SK-N-SH (cell line): ENCODE results near the gene KLHL8. TPM values are rescaled to one million over a fixed set of nuclear protein-coding genes. Genes with fewer than 3 reads are reported as not detected.

Source experiments
- CTCF ChIA-PET: fragments of 300-600, 350-600 bp; formaldehyde crosslinking; extraction: SDS; loops from one replicate; lab custom pipeline; 2021; lab: Yijun Ruan, JAX
- POLR2A ChIA-PET: fragments of 350-600 bp; sonication (Branson Sonifier 250); formaldehyde crosslinking; extraction: SDS; loops from one replicate; lab custom pipeline; 2020; ENCODE audit warnings: antibody characterized with exemption, inconsistent platforms; lab: Yijun Ruan, JAX
- DNase-seq: peaks from one replicate; pipeline ENCODE4 v3.0.0; 2012
- H2AFZ ChIP-seq: fragments of 200-600 bp; sonication (generic); 2 replicates; pipeline ENCODE4 v1.8.1; 2016; ENCODE audit warnings: antibody characterized with exemption, mild to moderate bottlenecking, low read depth
- H3F3A ChIP-seq: fragments of 200-600 bp; sonication (generic); replicated peaks from 2 replicates; pipeline ENCODE3; 2016; ENCODE audit warnings: antibody characterized with exemption, mild to moderate bottlenecking; ENCODE audit not compliant: insufficient read depth
- H3K27ac ChIP-seq, 2 experiments: fragments of 200-500 bp in 1 of 2; fragments of 200-600 bp in 1 of 2; sonication (Bioruptor generic) in 1 of 2; sonication (generic), shearing (Covaris generic) in 1 of 2; 2 replicates each; pipeline versions ENCODE4 v1.5.1 to v1.6.1; 2014 to 2016; ENCODE audit warnings: low read depth in 2 of 2, inconsistent platforms in 1 of 2, low read length in 1 of 2, mild to moderate bottlenecking in 1 of 2, mixed read lengths in 1 of 2
- H3K27me3 ChIP-seq: fragments of 200-600 bp; sonication (generic), shearing (Covaris generic); 2 replicates; pipeline ENCODE4 v1.6.1; 2016; ENCODE audit warnings: mixed run types; ENCODE audit not compliant: insufficient read depth
- H3K36me3 ChIP-seq, 2 experiments: fragments of 200-500 bp in 1 of 2; fragments of 200-600 bp in 1 of 2; sonication (Bioruptor generic) in 1 of 2; sonication (generic) in 1 of 2; replicated peaks in 1 of 2; 2 replicates each; pipeline versions ENCODE3 to v1.5.1; 2014 to 2016; ENCODE audit warnings: low read length in 1 of 2, mild to moderate bottlenecking in 1 of 2; ENCODE audit not compliant: insufficient read depth in 2 of 2, control insufficient read depth in 1 of 2
- H3K4me1 ChIP-seq, 2 experiments: fragments of 200-500 bp in 1 of 2; fragments of 200-600 bp in 1 of 2; sonication (Bioruptor generic) in 1 of 2; sonication (generic), shearing (Covaris generic) in 1 of 2; 2 replicates each; pipeline versions ENCODE4 v1.5.1 to v1.6.1; 2014 to 2016; ENCODE audit warnings: low read depth in 1 of 2, low read length in 1 of 2, mixed run types in 1 of 2; ENCODE audit not compliant: insufficient read depth in 2 of 2, control insufficient read depth in 1 of 2
- H3K4me2 ChIP-seq: fragments of 200-600 bp; sonication (generic), shearing (Covaris generic); 2 replicates; pipeline ENCODE4 v1.6.1; 2017; ENCODE audit warnings: mixed run types
- H3K4me3 ChIP-seq, 2 experiments: fragments of 200-500 bp in 1 of 2; fragments of 200-600 bp in 1 of 2; sonication (Bioruptor generic) in 1 of 2; sonication (generic), shearing (Covaris generic) in 1 of 2; 2 replicates each; pipeline versions ENCODE4 v1.5.1 to v1.8.1; 2014 to 2016; ENCODE audit warnings: low read depth in 2 of 2, inconsistent platforms in 1 of 2, low read length in 1 of 2, mild to moderate bottlenecking in 1 of 2, mixed read lengths in 1 of 2, moderate library complexity in 1 of 2
- H3K79me2 ChIP-seq: fragments of 200-600 bp; sonication (generic); 2 replicates; pipeline ENCODE4 v1.8.1; 2017; ENCODE audit warnings: mild to moderate bottlenecking; ENCODE audit not compliant: insufficient read depth
- H3K9ac ChIP-seq: fragments of 200-600 bp; sonication (generic); 2 replicates; pipeline ENCODE4 v1.6.1; 2017; ENCODE audit warnings: mixed run types
- H3K9me2 ChIP-seq: fragments of 200-600 bp; sonication (generic); 2 replicates; pipeline ENCODE4 v1.6.1; 2017; ENCODE audit warnings: mixed run types
- H3K9me3 ChIP-seq: fragments of 200-600 bp; sonication (generic); 2 replicates; pipeline ENCODE4 v1.6.1; 2017; ENCODE audit warnings: mixed run types, mild to moderate bottlenecking, moderate library complexity
- H4K20me1 ChIP-seq: fragments of 200-600 bp; sonication (generic); 2 replicates; pipeline ENCODE4 v1.6.1; 2017; ENCODE audit warnings: mild to moderate bottlenecking, mixed run types; ENCODE audit not compliant: insufficient read depth
- CHD2 ChIP-seq: fragments of 150-350 bp; IDR thresholded peaks from 2 replicates; pipeline ENCODE4 v1.6.1; 2018; ENCODE audit warnings: low read length; ENCODE audit not compliant: partially characterized antibody
- ELF1 ChIP-seq: IDR thresholded peaks from 2 replicates; pipeline ENCODE4 v1.4.0; 2012
- FOSL2 ChIP-seq: IDR thresholded peaks from 2 replicates; pipeline ENCODE4 v1.4.0; 2012; ENCODE audit warnings: low read depth, mild to moderate bottlenecking, moderate library complexity, borderline replicate concordance
- FOXM1 ChIP-seq: IDR thresholded peaks from 2 replicates; pipeline ENCODE4 v1.4.0; 2012; ENCODE audit warnings: low read depth, mild to moderate bottlenecking
- GABPA ChIP-seq: IDR thresholded peaks from 2 replicates; pipeline ENCODE4 v1.4.0; 2012; ENCODE audit warnings: low read depth, mild to moderate bottlenecking
- GATA2 ChIP-seq: sonication (generic); formaldehyde crosslinking; IDR thresholded peaks from 2 replicates; pipeline ENCODE4 v1.5.0; 2020; ENCODE audit warnings: mild to moderate bottlenecking, missing genetic modification reagents
- RCOR1 ChIP-seq: fragments of 150-350 bp; IDR thresholded peaks from 2 replicates; pipeline ENCODE4 v1.6.1; 2017; ENCODE audit warnings: antibody characterized with exemption, low read length
- REST ChIP-seq: IDR thresholded peaks from 2 replicates; pipeline ENCODE4 v1.6.1; 2012; ENCODE audit warnings: mild to moderate bottlenecking, low read depth, low read length, moderate library complexity
- RXRA ChIP-seq: IDR thresholded peaks from 2 replicates; pipeline ENCODE4 v1.4.0; 2012; ENCODE audit warnings: low read depth, mild to moderate bottlenecking, borderline replicate concordance
- SMC3 ChIP-seq: IDR thresholded peaks from 2 replicates; pipeline ENCODE4 v1.6.1; 2012; ENCODE audit warnings: low read depth, low read length, improper control_type of control experiment
- WGBS: methylation state at CpG from one replicate; pipeline ENCODE4 v1.1.6; 2017; ENCODE audit warnings: low lambda C conversion rate; 5-methylcytosine and 5-hydroxymethylcytosine counted together
- polyA plus RNA-seq, 3 experiments: library from polyadenylated mRNA; depleted of rRNA; stranded (reverse); fragments of >200 nt; gene quantifications; 2 replicates each; pipeline ENCODE4 v1.2.3, GENCODE V29; 2012
- TF ChIP-seq, protein P1 (sequence below): IDR thresholded peaks from 2 replicates; pipeline ENCODE4 v1.4.0; 2012; ENCODE audit warnings: low read depth, borderline replicate concordance
- TF ChIP-seq, protein P2 (sequence below): fragments of 150-350 bp; IDR thresholded peaks from 2 replicates; pipeline ENCODE4 v1.6.1; 2016; ENCODE audit warnings: mild to moderate bottlenecking, low read depth, low read length
- TF ChIP-seq, protein P3 (sequence below): fragments of 200-600 bp; sonication (generic); IDR thresholded peaks from 2 replicates; pipeline ENCODE4 v1.6.1; 2017; ENCODE audit warnings: antibody characterized with exemption, mild to moderate bottlenecking, moderate library complexity
- TF ChIP-seq, protein P4 (sequence below): IDR thresholded peaks from 2 replicates; pipeline ENCODE4; 2012

The KLHL8 gene
- polyA plus RNA-seq, 1 of the 3 experiments (the other 2 are of a cell fraction), result 2.4 TPM

DNA sequence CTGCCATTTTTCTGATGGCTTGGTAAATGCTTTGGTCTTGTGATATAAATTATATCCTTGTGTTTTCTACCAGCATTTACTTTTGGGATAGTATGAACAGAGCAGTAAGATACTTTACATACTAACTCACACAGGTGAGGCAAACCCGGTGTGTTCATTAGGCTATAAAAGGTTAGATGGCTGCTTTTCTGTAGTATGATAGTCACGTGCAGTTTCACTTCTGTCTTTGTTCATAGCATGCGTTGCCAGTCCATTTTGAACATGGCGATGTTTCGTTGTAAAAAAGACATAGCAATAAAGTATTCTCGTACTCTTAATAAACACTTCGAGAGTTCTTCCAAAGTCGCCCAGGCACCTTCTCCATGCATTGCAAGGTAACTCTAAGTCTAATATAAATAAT lies 88.4 kb downstream of the KLHL8 start:
- Histone ChIP-seq H4K20me1 (no peaks in the 10 kb centered on the region), H3K36me3 (peaks cover 43 to 58% of the 10 kb centered on the region in 2 experiments), H3K4me3 (no peak overlapping the region), H3K9me2 (no peaks in the 10 kb centered on the region), H3K9ac (no peak overlapping the region), H3K4me1 (no peaks in the 10 kb centered on the region), H3K79me2 (no peaks in the 10 kb centered on the region), H3K27ac (no peak overlapping the region), H3K9me3 (no peaks in the 10 kb centered on the region), H2AFZ (no peak overlapping the region), H3K4me2 (no peak overlapping the region), H3K27me3 (no peaks in the 10 kb centered on the region), H3F3A (no peaks in the 10 kb centered on the region)
- DNase-seq, result no peak
- TF ChIP-seq, protein P1, sequence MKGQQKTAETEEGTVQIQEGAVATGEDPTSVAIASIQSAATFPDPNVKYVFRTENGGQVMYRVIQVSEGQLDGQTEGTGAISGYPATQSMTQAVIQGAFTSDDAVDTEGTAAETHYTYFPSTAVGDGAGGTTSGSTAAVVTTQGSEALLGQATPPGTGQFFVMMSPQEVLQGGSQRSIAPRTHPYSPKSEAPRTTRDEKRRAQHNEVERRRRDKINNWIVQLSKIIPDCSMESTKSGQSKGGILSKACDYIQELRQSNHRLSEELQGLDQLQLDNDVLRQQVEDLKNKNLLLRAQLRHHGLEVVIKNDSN, result no peak
- TF ChIP-seq FOXM1, result no peak
- TF ChIP-seq ELF1, result no peak
- no peak for TF ChIP-seq GABPA
- TF ChIP-seq, protein P2, sequence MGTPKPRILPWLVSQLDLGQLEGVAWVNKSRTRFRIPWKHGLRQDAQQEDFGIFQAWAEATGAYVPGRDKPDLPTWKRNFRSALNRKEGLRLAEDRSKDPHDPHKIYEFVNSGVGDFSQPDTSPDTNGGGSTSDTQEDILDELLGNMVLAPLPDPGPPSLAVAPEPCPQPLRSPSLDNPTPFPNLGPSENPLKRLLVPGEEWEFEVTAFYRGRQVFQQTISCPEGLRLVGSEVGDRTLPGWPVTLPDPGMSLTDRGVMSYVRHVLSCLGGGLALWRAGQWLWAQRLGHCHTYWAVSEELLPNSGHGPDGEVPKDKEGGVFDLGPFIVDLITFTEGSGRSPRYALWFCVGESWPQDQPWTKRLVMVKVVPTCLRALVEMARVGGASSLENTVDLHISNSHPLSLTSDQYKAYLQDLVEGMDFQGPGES, result no peak
- no peak for TF ChIP-seq RXRA
- TF ChIP-seq SMC3, result no peak
- no peak for TF ChIP-seq REST
- TF ChIP-seq CHD2, result no peak
- TF ChIP-seq FOSL2, result no peak
- no peak for TF ChIP-seq RCOR1
- TF ChIP-seq, protein P3, sequence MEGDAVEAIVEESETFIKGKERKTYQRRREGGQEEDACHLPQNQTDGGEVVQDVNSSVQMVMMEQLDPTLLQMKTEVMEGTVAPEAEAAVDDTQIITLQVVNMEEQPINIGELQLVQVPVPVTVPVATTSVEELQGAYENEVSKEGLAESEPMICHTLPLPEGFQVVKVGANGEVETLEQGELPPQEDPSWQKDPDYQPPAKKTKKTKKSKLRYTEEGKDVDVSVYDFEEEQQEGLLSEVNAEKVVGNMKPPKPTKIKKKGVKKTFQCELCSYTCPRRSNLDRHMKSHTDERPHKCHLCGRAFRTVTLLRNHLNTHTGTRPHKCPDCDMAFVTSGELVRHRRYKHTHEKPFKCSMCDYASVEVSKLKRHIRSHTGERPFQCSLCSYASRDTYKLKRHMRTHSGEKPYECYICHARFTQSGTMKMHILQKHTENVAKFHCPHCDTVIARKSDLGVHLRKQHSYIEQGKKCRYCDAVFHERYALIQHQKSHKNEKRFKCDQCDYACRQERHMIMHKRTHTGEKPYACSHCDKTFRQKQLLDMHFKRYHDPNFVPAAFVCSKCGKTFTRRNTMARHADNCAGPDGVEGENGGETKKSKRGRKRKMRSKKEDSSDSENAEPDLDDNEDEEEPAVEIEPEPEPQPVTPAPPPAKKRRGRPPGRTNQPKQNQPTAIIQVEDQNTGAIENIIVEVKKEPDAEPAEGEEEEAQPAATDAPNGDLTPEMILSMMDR, result no peak
- TF ChIP-seq, protein P4, sequence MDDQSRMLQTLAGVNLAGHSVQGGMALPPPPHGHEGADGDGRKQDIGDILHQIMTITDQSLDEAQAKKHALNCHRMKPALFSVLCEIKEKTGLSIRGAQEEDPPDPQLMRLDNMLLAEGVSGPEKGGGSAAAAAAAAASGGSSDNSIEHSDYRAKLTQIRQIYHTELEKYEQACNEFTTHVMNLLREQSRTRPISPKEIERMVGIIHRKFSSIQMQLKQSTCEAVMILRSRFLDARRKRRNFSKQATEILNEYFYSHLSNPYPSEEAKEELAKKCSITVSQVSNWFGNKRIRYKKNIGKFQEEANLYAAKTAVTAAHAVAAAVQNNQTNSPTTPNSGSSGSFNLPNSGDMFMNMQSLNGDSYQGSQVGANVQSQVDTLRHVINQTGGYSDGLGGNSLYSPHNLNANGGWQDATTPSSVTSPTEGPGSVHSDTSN, result no peak
- TF ChIP-seq GATA2 (CRISPR knock-in tag), result no peak
- 95% methylated on average over 8 of the region's 8 CpGs for WGBS
- CTCF ChIA-PET, result interaction anchor here (1.0 to 5.3 kb wide), 2 partner anchors 19 to 608 kb away, joined by 3 to 23 read pairs; no protein-coding TSS in a partner anchor
- POLR2A ChIA-PET, result no interaction called here
